ENCODE data around the gene ANKRD60. TPM values are rescaled to one million over a fixed set of nuclear protein-coding genes. Genes with fewer than 3 reads are reported as not detected.

The ANKRD60 gene
- not detected for polyA plus RNA-seq (2013, experiment 1 of 2; ENCODE audit: insufficient read length)
- not detected for polyA plus RNA-seq (2013, experiment 2 of 2; ENCODE audit: insufficient read length)

GRCh38 chr20:58228484-58229197 is at the start of gene ANKRD60:
ANKRD60 (minus strand) TSS chr20:58228653; CDS start chr20:58228653, 0 bp downstream.
- peak; percentile 50 for DNase-seq

- DNase-seq: no peak
Observed at GRCh38 chr20:58277578-58278472, 49.4 kb upstream of the ANKRD60 start.

- DNase-seq: no peak
Observed at GRCh38 chr20:58277107-58277506, 48.7 kb upstream of the ANKRD60 start.

- no peak for DNase-seq
Observed at GRCh38 chr20:58274384-58274783, 45.9 kb upstream of the ANKRD60 start.

GRCh38 chr20:58271606-58272351 is 43.3 kb upstream of the ANKRD60 start:
- no peak for DNase-seq

GRCh38 chr20:58268936-58269619 is 40.6 kb upstream of the ANKRD60 start:
- DNase-seq: no peak

GRCh38 chr20:58268421-58268821 is 40.0 kb upstream of the ANKRD60 start:
- DNase-seq: no peak

GRCh38 chr20:58267389-58268215 is 39.1 kb upstream of the ANKRD60 start:
- no peak for DNase-seq

GRCh38 chr20:58264271-58264670 is 35.8 kb upstream of the ANKRD60 start:
- DNase-seq: no peak

GRCh38 chr20:58261660-58262059 is 33.2 kb upstream of the ANKRD60 start:
- no peak for DNase-seq

GRCh38 chr20:58260006-58260405 is 31.6 kb upstream of the ANKRD60 start:
- peak; percentile 27 for DNase-seq

GRCh38 chr20:58256842-58257241 is 28.4 kb upstream of the ANKRD60 start:
- DNase-seq: no peak

GRCh38 chr20:58256307-58256706 is 27.9 kb upstream of the ANKRD60 start:
- no peak for DNase-seq

- no peak for DNase-seq
Observed at GRCh38 chr20:58254890-58255289, 26.4 kb upstream of the ANKRD60 start.

- DNase-seq: peak; percentile 90
Observed at GRCh38 chr20:58251979-58252591, 23.6 kb upstream of the ANKRD60 start.

GRCh38 chr20:58251348-58251978 is 23.0 kb upstream of the ANKRD60 start:
- no peak for DNase-seq

- DNase-seq: peak; percentile 32
Observed at GRCh38 chr20:58246346-58246745, 17.9 kb upstream of the ANKRD60 start.

- no peak for DNase-seq
Observed at GRCh38 chr20:58245931-58246330, 17.5 kb upstream of the ANKRD60 start.

GRCh38 chr20:58245181-58245891 is 16.9 kb upstream of the ANKRD60 start:
- no peak for DNase-seq

All from fibroblast of skin of scalp (primary cell).